OCI-LY3 (cell line): ENCODE measurements around the gene ZSCAN30.

Experiments
- EZH2phosphoT487 ChIP-seq: fragments of 200-600 bp; shearing (Covaris generic); IDR thresholded peaks from 2 replicates; pipeline ENCODE4 v1.6.1; 2018; ENCODE audit warnings: antibody characterized with exemption, mixed run types, low read depth
- TF ChIP-seq, protein P1 (sequence below): fragments of 200-600, 300-600 bp; sonication (generic); IDR thresholded peaks from 2 replicates; pipeline ENCODE4 v1.5.1; 2014; ENCODE audit warnings: antibody characterized with exemption, low read length, low read depth

GRCh38 chr18:35303610-35304009, 13.6 kb upstream of the ZSCAN30 start:
- TF ChIP-seq, protein P1, sequence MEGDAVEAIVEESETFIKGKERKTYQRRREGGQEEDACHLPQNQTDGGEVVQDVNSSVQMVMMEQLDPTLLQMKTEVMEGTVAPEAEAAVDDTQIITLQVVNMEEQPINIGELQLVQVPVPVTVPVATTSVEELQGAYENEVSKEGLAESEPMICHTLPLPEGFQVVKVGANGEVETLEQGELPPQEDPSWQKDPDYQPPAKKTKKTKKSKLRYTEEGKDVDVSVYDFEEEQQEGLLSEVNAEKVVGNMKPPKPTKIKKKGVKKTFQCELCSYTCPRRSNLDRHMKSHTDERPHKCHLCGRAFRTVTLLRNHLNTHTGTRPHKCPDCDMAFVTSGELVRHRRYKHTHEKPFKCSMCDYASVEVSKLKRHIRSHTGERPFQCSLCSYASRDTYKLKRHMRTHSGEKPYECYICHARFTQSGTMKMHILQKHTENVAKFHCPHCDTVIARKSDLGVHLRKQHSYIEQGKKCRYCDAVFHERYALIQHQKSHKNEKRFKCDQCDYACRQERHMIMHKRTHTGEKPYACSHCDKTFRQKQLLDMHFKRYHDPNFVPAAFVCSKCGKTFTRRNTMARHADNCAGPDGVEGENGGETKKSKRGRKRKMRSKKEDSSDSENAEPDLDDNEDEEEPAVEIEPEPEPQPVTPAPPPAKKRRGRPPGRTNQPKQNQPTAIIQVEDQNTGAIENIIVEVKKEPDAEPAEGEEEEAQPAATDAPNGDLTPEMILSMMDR, result no peak
- TF ChIP-seq EZH2phosphoT487, result no peak
